Ishikawa (cell line): ENCODE data around the gene OR2D2.

Source experiments
- CEBPB ChIP-seq: IDR thresholded peaks from 2 replicates; pipeline ENCODE4 v1.6.1; 2012
- CREB1 ChIP-seq: IDR thresholded peaks from 2 replicates; pipeline ENCODE4 v1.6.1; 2012; ENCODE audit warnings: low read depth
- EGR1 ChIP-seq: IDR thresholded peaks from 2 replicates; pipeline ENCODE4 v1.6.1; 2012
- EP300 ChIP-seq: IDR thresholded peaks from 2 replicates; pipeline ENCODE4 v1.6.1; 2012; ENCODE audit warnings: borderline replicate concordance
- FOXM1 ChIP-seq: IDR thresholded peaks from 2 replicates; pipeline ENCODE4 v1.6.1; 2012; ENCODE audit warnings: low read depth, borderline replicate concordance
- NFIC ChIP-seq: IDR thresholded peaks from 2 replicates; pipeline ENCODE4 v1.6.1; 2012
- RAD21 ChIP-seq: IDR thresholded peaks from 2 replicates; pipeline ENCODE4 v1.6.1; 2012; ENCODE audit warnings: low read depth
- TAF1 ChIP-seq: IDR thresholded peaks from 2 replicates; pipeline ENCODE4 v1.6.1; 2012; ENCODE audit warnings: low read depth, mild to moderate bottlenecking
- TCF12 ChIP-seq: IDR thresholded peaks from 2 replicates; pipeline ENCODE4 v1.6.1; 2012; ENCODE audit warnings: low read depth
- TEAD4 ChIP-seq: IDR thresholded peaks from 2 replicates; pipeline ENCODE4 v1.6.1; 2012
- YY1 ChIP-seq: IDR thresholded peaks from 2 replicates; pipeline ENCODE4 v1.6.1; 2012; ENCODE audit warnings: low read depth
- ZBTB7A ChIP-seq: IDR thresholded peaks from 2 replicates; pipeline ENCODE4 v1.6.1; 2012; ENCODE audit warnings: low read depth
- TF ChIP-seq, protein P1 (sequence below): IDR thresholded peaks from 2 replicates; pipeline ENCODE4 v1.6.1; 2012
- TF ChIP-seq, protein P2 (sequence below): IDR thresholded peaks from 2 replicates; pipeline ENCODE4 v1.6.1; 2012
- TF ChIP-seq, protein P3 (sequence below): IDR thresholded peaks from 2 replicates; pipeline ENCODE4 v1.6.1; 2012; ENCODE audit warnings: low read depth, mild to moderate bottlenecking

The OR2D2 gene

DNA sequence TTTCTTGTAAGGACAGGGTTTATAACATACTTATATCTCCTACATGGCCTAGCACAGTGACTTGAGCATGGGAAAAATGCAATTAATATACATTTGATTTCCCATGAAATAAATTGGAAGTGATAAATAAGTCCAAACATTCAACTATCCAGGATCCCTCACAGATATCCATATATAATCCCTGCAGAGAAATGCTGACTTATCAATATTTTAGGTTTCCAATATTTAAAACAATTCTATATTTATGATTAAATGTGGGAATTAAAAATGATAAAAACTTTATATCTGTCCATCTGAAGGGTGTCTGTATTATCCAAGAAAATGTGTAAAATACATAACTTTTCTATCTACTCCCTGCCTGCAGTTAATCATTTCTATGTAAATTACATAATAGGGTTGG, 9.5 kb downstream of the OR2D2 start:
- TF ChIP-seq, protein P1, sequence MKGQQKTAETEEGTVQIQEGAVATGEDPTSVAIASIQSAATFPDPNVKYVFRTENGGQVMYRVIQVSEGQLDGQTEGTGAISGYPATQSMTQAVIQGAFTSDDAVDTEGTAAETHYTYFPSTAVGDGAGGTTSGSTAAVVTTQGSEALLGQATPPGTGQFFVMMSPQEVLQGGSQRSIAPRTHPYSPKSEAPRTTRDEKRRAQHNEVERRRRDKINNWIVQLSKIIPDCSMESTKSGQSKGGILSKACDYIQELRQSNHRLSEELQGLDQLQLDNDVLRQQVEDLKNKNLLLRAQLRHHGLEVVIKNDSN: no peak
- no peak for TF ChIP-seq TAF1
- TF ChIP-seq TCF12: no peak
- TF ChIP-seq, protein P2, sequence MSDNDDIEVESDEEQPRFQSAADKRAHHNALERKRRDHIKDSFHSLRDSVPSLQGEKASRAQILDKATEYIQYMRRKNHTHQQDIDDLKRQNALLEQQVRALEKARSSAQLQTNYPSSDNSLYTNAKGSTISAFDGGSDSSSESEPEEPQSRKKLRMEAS: no peak
- no peak for TF ChIP-seq YY1
- no peak for TF ChIP-seq NFIC
- no peak for TF ChIP-seq EP300
- TF ChIP-seq FOXM1: no peak
- TF ChIP-seq CEBPB: no peak
- no peak for TF ChIP-seq TEAD4
- TF ChIP-seq CREB1: no peak

DNA sequence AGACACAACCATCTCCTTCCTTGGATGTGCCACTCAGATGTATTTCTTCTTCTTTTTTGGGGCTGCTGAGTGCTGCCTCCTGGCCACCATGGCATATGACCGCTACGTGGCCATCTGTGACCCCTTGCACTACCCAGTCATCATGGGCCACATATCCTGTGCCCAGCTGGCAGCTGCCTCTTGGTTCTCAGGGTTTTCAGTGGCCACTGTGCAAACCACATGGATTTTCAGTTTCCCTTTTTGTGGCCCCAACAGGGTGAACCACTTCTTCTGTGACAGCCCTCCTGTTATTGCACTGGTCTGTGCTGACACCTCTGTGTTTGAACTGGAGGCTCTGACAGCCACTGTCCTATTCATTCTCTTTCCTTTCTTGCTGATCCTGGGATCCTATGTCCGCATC, 15.4 kb downstream of the OR2D2 start:
- TF ChIP-seq FOXM1 (no peak), NFIC (no peak), CREB1 (no peak), TEAD4 (no peak), TCF12 (no peak), EP300 (no peak), TAF1 (no peak), ZBTB7A (no peak), YY1 (no peak)
- TF ChIP-seq, protein P3, sequence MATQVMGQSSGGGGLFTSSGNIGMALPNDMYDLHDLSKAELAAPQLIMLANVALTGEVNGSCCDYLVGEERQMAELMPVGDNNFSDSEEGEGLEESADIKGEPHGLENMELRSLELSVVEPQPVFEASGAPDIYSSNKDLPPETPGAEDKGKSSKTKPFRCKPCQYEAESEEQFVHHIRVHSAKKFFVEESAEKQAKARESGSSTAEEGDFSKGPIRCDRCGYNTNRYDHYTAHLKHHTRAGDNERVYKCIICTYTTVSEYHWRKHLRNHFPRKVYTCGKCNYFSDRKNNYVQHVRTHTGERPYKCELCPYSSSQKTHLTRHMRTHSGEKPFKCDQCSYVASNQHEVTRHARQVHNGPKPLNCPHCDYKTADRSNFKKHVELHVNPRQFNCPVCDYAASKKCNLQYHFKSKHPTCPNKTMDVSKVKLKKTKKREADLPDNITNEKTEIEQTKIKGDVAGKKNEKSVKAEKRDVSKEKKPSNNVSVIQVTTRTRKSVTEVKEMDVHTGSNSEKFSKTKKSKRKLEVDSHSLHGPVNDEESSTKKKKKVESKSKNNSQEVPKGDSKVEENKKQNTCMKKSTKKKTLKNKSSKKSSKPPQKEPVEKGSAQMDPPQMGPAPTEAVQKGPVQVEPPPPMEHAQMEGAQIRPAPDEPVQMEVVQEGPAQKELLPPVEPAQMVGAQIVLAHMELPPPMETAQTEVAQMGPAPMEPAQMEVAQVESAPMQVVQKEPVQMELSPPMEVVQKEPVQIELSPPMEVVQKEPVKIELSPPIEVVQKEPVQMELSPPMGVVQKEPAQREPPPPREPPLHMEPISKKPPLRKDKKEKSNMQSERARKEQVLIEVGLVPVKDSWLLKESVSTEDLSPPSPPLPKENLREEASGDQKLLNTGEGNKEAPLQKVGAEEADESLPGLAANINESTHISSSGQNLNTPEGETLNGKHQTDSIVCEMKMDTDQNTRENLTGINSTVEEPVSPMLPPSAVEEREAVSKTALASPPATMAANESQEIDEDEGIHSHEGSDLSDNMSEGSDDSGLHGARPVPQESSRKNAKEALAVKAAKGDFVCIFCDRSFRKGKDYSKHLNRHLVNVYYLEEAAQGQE: no peak
- TF ChIP-seq, protein P1: no peak
- TF ChIP-seq, protein P2: no peak

DNA sequence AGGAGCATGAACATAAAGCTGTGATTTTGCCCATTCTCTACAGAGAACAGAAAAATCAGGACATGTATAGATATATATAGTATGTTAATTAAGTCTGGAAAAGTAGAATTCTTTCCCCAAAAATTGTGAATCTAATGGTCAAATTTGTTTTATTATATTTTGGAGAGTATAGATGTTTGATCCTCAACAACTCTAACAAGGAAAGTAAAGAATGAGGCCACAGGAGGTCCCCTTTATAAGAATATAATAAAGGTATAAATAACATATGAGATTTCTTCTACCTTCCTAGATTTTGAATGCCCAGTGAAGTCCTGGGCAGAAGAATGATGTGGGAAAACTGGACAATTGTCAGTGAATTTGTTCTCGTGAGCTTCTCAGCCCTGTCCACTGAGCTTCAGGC, 16.0 kb downstream of the OR2D2 start, which contains the start of gene OR10A4:
OR10A4 (plus strand) TSS at position 301 of the 400 bp plus-strand sequence; CDS start at position 324, 23 bp downstream.
- no peak for TF ChIP-seq EP300

DNA sequence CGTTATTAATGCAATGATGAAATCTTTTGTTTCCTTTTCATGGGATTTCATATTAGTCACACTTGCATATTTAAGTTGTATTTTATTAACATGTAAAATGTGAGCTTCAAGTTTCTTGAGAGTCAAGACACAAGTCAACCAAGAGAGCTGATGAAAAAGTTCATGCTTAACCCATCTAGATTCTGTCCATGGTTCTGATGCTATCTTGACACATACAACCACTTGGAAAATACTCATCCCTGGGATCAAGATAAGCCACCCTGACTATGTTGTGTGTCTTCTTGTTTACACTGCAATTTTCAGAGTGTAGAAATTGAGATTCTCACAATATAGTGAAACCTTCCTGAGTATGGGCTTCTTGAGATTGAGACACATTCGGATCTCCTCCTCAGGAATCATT, 16.5 kb downstream of the OR2D2 start:
- TF ChIP-seq, protein P3: peak; percentile 59
- no peak for TF ChIP-seq TEAD4

DNA sequence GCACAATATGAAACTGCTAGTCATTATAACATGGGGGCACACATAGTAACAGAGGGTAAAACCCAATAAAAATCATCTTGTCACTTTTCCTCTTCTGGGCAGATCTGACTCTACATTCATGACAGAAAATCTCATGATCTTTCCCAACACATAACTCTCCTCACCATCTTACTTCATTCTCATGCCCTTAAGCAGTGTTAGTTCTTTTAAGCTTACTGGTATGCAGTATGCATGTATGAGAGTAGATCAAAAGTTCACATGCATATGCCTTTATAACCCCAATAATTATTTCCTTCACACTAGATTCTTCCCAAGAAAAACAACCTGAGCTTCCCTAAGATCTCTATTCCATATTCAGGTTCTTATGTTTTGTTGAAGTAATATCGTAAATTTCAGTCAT, 21.0 kb downstream of the OR2D2 start:
- TF ChIP-seq TEAD4: no peak
- no peak for TF ChIP-seq NFIC
- TF ChIP-seq, protein P2: no peak
- TF ChIP-seq TCF12: no peak
- no peak for TF ChIP-seq EGR1

DNA sequence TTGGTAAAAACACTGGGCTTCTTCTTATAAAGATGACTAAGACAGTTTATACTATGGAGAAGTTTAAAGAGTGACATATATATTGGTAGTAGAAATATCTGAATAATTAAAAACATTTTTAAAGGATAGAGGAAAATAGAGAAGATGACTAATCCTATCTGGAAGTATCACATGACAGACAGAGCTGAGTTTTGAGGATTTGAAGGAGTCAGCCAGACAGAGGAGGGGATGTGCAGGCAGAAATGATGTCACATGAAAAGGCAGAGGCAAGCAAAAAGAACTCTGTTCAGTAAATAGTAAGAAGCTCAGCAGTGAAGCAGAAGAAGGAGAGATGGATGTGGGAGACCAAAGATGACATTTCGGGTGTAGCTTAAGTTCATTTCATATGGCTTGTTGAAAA, 27.9 kb downstream of the OR2D2 start:
- TF ChIP-seq FOXM1 (no peak), EP300 (no peak), TCF12 (no peak), CREB1 (no peak), ZBTB7A (no peak), TAF1 (no peak), TEAD4 (no peak), CEBPB (no peak), EGR1 (no peak), RAD21 (no peak), YY1 (no peak), NFIC (no peak)
- TF ChIP-seq, protein P1: no peak
- TF ChIP-seq, protein P3: no peak
- TF ChIP-seq, protein P2: no peak
